ENCODE measurements around the gene CYB5D1. TPM values are rescaled to one million over a fixed set of nuclear protein-coding genes. Genes with fewer than 3 reads are reported as not detected.

Gene CYB5D1
- total and polyA plus RNA-seq, 2 of the 8 experiments (the other 6 are each of a cell fraction or from before 2014, with no cell fraction given): 11.0 to 18.0 TPM

DNA sequence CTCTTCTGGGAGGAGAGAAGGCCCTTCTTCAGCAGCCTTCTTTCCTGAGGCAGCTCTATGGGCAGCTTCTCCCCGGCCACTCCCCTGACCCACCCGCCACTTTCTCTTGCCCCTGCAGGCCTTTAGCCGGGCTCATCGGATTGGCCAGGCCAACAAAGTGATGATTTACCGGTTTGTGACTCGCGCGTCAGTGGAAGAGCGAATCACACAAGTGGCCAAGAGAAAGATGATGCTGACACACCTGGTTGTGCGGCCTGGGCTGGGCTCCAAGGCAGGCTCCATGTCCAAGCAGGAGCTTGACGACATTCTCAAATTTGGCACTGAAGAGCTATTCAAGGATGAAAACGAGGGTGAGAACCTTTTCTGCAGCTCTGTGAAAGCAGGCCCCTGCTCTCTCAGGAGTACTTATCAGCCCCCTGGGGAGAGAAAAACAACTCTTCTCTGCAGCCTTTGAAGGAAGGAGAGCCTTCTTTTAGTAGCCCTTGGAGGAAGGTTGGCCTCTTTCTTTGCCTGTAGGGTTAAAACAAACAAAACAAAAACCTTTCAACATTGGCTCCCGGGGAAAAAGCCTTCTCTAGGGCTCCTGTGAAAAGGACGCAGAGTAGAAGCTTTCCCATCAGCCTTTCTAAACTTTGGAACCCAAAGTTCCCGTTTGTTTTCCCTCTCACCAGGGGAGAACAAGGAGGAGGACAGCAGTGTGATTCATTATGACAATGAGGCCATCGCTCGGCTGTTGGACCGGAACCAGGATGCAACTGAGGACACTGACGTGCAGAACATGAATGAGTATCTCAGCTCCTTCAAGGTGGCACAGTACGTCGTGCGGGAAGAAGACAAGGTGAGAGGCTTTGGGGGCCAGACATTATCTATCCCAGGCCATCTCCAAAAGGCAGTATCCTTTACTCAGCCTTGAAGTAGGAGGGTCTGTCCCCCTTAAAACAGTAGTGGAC is 45.6 kb downstream of the CYB5D1 start:
- Histone ChIP-seq H3K56ac (replicated peaks; ENCODE audit: insufficient read length, low read depth, low read length) (no peak overlapping the region), H3K27ac (ENCODE audit: low read depth, low read length) (no peak overlapping the region), H3K9ac (replicated peaks in 1 of 4; ENCODE audit: extremely low read depth in 1 of 4, low read depth in 3 of 4, low read length in 3 of 4) (no peak overlapping the region), H3K4ac (replicated peaks; ENCODE audit: insufficient read length, low read depth, low read length) (no peak overlapping the region), H3K23me2 (ENCODE audit: low read depth, low read length) (no peaks in the 10 kb centered on the region), H3K4me2 (ENCODE audit: insufficient read depth in 1 of 2, low read depth in 2 of 2, low read length in 2 of 2) (no peak overlapping the region; a peak in 2 of 4 replicates), H4K5ac (ENCODE audit: insufficient read length, low read depth, low read length) (no peak overlapping the region), H3K9me3 (ENCODE audit: insufficient read depth in 2 of 2, low read depth in 1 of 2, low read length in 1 of 2) (no peaks in the 10 kb centered on the region), H4K8ac (ENCODE audit: extremely low read depth, insufficient read depth, low read length) (no peak overlapping the region), H4K91ac (replicated peaks; ENCODE audit: insufficient read length, low read length) (no peak overlapping the region), H3K14ac (ENCODE audit: insufficient read length) (no peak overlapping the region), H2BK15ac (ENCODE audit: low read length) (no peak overlapping the region), H3K27me3 (replicated peaks in 1 of 4; ENCODE audit: control insufficient read depth in 3 of 4, extremely low read depth in 1 of 4, insufficient read depth in 3 of 4, low read length in 3 of 4) (no peaks in the 10 kb centered on the region), H3K79me2 (ENCODE audit: control insufficient read depth in 1 of 2, insufficient read depth in 2 of 2, low read length in 2 of 2) (no peaks in the 10 kb centered on the region), H3K18ac (ENCODE audit: extremely low read depth, low read length) (no peak overlapping the region), H3K4me3 (ENCODE audit: extremely low read depth in 1 of 4, insufficient read depth in 2 of 4, low read depth in 3 of 4, low read length in 4 of 4) (no peak overlapping the region; a peak in 2 of 8 replicates), H3K36me3 (ENCODE audit: control insufficient read depth in 2 of 4, insufficient read depth in 4 of 4, low read length in 3 of 4) (peaks cover 0 to 7% (median 0%) of the 10 kb centered on the region in 4 experiments; a peak in 2 of 8 replicates), H2BK20ac (ENCODE audit: low read length) (no peak overlapping the region), H2BK5ac (ENCODE audit: low read depth, low read length) (no peak overlapping the region), H2AK5ac (ENCODE audit: low read depth, low read length) (no peak overlapping the region), H3K79me1 (ENCODE audit: low read depth, low read length) (no peaks in the 10 kb centered on the region), H2BK120ac (replicated peaks; ENCODE audit: low read depth, low read length) (no peak overlapping the region), H2AFZ (ENCODE audit: low read length) (no peak overlapping the region), H3K4me1 (replicated peaks in 1 of 4; ENCODE audit: control insufficient read depth in 3 of 4, insufficient read depth in 4 of 4, low read length in 3 of 4) (no peaks in the 10 kb centered on the region; a peak in 2 of 7 replicates), H3K23ac (ENCODE audit: insufficient read length) (no peak overlapping the region), H4K20me1 (replicated peaks in 1 of 2; ENCODE audit: control insufficient read depth in 1 of 2, insufficient read depth in 2 of 2, low read length in 2 of 2) (no peaks in the 10 kb centered on the region), H2BK12ac (ENCODE audit: low read depth, low read length) (no peak overlapping the region)
- TF ChIP-seq CHD2 (IDR thresholded peaks at IDR 0.05; ENCODE audit: low read length) (no peak), KDM5A (IDR thresholded peaks at IDR 0.05; ENCODE audit: low read length) (no peak), SP1 (IDR thresholded peaks at IDR 0.05; ENCODE audit: low read depth, low read length) (no peak), SP4 (IDR thresholded peaks at IDR 0.05; ENCODE audit: low read length) (no peak), SIN3A (conservative IDR thresholded peaks at IDR 0.05 in 1 of 2, IDR thresholded peaks at IDR 0.05 in 1 of 2; ENCODE audit: low read depth in 1 of 2, low read length in 2 of 2) (no peak), CEBPB (IDR thresholded peaks at IDR 0.05; ENCODE audit: low read depth, low read length) (no peak), HDAC6 (IDR thresholded peaks at IDR 0.05; ENCODE audit: low read depth, low read length) (no peak), BCL11A (IDR thresholded peaks at IDR 0.05; ENCODE audit: low read depth in 2 of 2, low read length in 2 of 2) (no peak), SIX5 (IDR thresholded peaks at IDR 0.05; ENCODE audit: low read depth, low read length) (no peak), RXRA (IDR thresholded peaks at IDR 0.05; ENCODE audit: insufficient read depth, low read depth, low read length) (no peak)
- CTCF ChIA-PET (ENCODE audit: partially characterized antibody): interaction anchor here (0.7 to 1.7 kb wide), 4 partner anchors 9 to 158 kb away, joined by 3 to 6 read pairs (median 4); no protein-coding TSS in a partner anchor
- DNase-seq (ENCODE audit: low read depth in 1 of 2, low spot score in 2 of 2) (no peak), FAIRE-seq (no peak)
- POLR2A ChIA-PET (ENCODE audit: partially characterized antibody): interaction anchor here (1.1 to 1.3 kb wide), 2 partner anchors 8 to 35 kb away, joined by 3 read pairs; no protein-coding TSS in a partner anchor
- WGBS, 2 experiments (ENCODE audit: extremely low coverage in 1 of 2, insufficient coverage in 1 of 2, insufficient read length in 1 of 2, insufficient replicate concordance in 2 of 2, low coverage in 1 of 2, low lambda C conversion rate in 2 of 2, missing lambda C conversion rate in 1 of 2): 83% methylated on average over 19 of the region's 22 CpGs; no CpG with 5 or more reads in 1 of the 2 experiments

All from H1 (cell line).